GM19452 (cell line): ENCODE data around the gene KRT37.

Source experiments
- ATAC-seq: cut with Tn5 transposase; IDR thresholded peaks from one replicate; pipeline ENCODE4 v1.9.1; 2021; ENCODE audit not compliant: unreplicated experiment

KRT37 gene

DNA sequence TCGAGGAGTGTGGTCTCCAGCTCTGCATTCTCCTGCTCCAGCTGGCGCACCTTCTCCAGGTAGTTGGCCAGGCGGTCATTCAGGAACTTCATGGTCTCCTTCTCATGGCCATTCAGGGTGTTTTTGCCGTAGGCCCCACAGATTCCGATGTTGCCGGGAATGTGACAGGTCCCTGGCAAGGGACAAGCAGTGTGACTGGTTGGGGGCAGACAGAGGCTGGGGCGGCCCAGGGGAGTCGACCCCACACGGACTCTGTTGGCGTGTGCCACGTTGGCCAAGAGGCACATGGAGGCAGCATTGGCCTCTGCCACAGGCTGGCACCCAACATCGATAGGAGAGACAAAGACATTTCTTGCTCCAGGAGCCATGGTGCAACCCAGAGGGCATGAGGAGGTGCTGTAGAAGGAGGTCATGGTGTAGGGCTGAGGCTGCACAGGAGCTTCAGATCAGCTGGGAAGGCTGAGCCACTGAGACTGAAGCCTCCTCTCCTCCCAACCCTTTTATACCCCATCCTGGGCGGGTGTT, at the start of gene KRT37:
KRT37 (minus strand) TSS at position 475 of the 525 bp plus-strand sequence; CDS start at position 413, 62 bp downstream.
- no peak for ATAC-seq

DNA sequence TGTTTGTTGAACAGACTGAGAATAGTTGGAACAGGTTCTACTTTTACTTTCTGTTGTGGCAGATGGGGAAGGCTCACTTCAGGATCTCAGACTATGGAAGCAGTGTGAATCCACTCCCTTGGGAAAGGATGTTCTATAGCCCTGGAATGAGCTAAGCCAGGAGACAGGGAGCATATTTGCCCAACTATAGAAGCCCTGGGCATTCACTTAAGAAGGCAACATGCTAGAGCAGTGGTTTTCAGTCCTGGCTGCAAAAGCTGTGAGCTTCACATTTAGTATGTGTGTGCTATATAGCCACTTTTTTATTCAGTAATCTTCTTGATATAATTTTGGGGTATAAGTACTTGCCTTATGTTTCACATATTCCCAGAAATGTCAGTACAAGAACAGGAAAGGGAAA, 44.0 kb upstream of the KRT37 start:
- ATAC-seq = no peak

- ATAC-seq = no peak
Observed at GRCh38 chr17:41467561-41467960, 43.2 kb upstream of the KRT37 start.

DNA sequence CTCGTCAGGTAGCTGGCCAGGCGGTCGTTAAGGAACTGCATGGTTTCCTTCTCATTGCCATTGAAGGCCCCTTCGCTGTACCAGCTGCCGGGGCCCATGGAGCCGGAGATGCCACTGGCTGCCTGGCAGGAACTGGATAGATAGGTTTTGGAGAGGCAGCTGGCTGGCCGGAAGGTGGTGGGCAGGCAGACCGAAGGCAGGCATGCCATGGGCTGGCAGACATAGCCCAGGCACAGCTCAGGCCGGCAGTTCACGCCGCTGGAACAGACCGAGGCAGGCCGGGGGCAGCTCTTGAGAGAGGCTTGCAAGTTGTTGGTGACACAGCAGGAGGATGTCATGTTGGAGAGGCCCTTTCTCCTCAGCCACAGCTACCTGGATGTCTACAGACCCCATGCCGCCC, 42.6 kb upstream of the KRT37 start, which contains the start of gene KRT32:
KRT32 (minus strand) TSS at position 399 of the 400 bp plus-strand sequence; CDS start at position 338, 61 bp downstream.
- no peak for ATAC-seq

DNA sequence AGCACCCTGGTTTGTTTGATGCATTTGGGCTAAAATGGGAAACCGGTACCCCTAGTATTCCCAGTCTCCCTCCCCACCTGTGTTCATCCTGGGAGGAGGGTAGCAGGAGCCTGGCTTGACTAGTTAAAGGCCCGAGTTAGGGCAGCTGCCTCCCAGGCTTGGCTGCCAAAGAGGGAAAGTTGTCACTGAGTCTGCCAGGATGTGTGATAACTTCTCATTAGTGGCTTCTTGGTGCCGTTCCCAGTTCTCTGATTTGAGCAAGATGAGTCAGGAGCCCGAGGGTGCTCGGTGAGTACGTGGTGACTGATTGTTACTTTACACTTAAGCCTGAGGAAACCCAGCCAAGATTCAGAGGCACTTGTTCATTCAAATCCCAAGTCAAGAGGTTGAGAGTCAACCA, 40.3 kb upstream of the KRT37 start:
- ATAC-seq = no peak

- no peak for ATAC-seq
Observed at GRCh38 chr17:41464173-41464572, 39.8 kb upstream of the KRT37 start.

- ATAC-seq = no peak
Observed at GRCh38 chr17:41463746-41464145, 39.4 kb upstream of the KRT37 start.

DNA sequence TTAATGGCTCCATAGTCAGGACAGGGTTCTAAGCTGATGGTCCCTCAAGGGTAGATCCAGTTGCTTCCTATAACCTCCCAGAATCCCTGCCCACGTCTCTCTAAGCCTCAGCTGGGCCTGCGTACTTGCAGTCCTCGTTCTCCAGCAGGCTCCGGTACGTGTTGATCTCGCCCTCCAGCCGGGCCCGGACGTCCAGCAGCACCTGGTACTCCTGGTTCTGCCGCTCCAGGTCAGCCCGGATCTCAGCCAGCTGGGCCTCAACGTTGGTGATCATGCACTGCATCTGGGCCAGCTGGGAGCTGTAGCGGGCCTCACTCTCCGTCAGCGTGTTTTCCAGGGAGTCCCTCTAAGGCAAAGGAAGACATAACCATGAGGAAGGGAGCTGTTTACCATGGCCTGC, 38.3 kb upstream of the KRT37 start:
- ATAC-seq = no peak

DNA sequence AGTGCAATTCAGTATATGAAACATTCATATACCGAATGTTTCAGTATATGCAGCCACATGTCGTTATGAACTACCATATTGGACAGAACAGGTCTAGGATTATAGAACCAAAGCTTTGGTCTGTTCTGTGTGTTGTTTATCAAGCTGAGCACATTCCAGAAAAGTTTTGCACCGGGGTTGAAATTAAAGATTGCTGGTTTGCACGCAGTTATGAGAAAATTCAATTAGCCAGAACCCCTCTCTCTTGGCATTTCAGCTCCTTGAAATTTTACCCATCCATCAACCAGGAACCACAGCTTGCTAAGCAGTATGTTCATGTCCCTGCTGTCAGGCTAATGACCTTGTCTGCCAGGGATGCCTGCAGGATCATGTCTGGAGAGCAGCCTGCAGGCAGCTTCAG, 33.3 kb upstream of the KRT37 start:
- ATAC-seq = no peak

DNA sequence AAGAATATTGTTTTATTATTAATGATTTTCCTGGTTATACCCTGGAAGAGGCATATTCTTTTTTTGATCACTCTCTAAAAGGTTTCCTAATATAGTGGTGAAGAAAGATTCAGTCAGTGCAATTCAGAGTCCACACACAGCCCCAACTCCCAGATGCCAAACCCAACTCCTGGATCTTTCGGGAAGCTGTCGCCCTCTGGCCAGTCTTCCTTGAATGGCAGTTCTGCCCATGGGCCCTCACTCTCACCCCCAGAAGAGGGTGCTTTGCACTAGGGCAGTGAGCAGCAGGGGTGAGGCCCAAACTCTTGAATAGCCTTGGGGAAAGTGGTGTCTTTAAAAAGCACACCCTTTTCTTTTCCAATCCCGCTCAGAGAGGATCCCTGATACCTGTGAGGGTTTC, 31.8 kb upstream of the KRT37 start:
- no peak for ATAC-seq

- no peak for ATAC-seq
Observed at GRCh38 chr17:41455236-41455635, 30.9 kb upstream of the KRT37 start.

- ATAC-seq = no peak
Observed at GRCh38 chr17:41453066-41453465, 28.7 kb upstream of the KRT37 start.

DNA sequence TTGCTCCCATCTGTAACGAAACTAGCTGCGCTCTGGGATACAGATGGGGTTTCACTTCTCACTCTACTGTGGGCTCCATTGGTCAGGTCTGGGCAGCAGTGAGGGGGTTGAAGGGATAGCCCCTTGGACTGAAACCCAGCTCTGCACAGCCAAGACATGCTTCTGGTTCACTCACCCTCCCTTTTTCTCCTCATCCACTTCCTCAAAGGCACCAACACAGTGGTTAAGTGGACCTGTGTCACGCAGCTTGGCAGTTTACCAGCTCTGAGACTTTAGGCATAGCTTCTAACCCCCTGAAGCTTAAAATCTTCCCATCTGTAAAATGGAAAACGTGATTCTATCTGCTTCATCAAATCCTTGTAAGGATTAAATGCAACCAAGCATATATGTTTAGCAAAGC, 27.9 kb upstream of the KRT37 start:
- ATAC-seq = no peak

GRCh38 chr17:41451154-41451728, 26.9 kb upstream of the KRT37 start:
- ATAC-seq = no peak

GRCh38 chr17:41449008-41449407, 24.6 kb upstream of the KRT37 start:
- ATAC-seq = no peak

GRCh38 chr17:41448506-41448905, 24.1 kb upstream of the KRT37 start:
- ATAC-seq = no peak

GRCh38 chr17:41446806-41447205, 22.4 kb upstream of the KRT37 start:
- ATAC-seq = no peak

DNA sequence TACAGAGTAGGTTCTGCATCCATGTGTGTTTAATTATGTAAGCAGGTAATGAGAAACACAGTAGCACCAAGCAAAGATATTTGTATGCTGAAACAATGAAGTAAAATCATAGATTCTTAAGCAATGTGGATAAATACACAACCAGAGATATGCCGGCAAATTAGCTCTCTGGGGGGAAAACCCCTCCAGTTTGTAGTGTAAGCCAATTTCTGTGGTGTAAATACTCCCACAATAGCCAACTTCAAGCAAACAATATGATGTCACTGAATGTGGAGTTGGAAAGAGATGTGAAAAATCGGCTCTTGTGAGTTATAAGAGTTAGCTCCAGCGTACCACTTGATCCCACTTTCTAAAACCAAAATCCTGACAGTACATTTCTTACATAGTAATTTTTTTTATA, 20.3 kb upstream of the KRT37 start:
- ATAC-seq = no peak

DNA sequence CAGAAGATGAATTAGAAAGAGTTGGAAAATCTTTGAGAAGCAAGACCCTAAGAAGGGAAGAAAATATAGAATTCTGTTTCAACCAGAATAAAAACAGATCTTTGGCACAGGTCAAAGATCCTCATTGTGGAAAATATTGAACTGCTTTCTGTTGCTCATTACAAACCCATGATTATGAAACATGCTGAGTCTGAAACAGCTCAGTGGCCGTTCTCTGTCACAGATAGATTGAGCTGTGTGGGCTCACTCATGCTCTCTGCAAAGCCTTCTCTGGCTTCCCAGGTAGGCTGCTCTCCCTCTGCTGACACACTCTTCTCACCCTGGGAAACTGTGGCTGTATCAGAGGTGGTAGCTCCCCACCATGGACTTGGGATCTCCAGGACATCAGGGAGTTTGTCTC, 19.8 kb upstream of the KRT37 start:
- ATAC-seq = no peak

- no peak for ATAC-seq
Observed at GRCh38 chr17:41442739-41443138, 18.4 kb upstream of the KRT37 start.

DNA sequence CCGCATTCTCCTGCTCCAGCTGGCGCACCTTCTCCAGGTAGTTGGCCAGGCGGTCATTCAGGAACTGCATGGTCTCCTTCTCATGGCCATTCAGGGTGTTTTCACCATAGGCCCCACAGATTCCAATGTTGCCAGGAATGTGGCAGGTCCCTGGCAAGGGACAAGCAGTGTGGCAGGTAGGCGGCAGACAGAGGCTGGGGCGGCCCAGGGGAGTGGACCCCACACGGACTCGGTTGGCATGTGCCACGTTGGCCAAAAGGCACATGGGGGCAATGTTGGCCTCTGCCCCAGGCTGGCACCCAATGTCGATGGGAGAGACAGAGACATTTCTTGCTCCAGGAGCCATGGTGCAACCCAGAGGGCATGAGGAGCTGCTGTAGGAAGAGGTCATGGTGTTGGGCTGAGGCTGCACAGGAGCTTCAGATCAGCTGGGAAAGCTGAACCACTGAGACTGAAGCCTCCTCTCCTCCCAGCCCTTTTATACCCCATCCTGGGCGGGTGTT, 16.2 kb upstream of the KRT37 start, which contains the start of gene KRT38:
KRT38 (minus strand) TSS at position 453 of the 503 bp plus-strand sequence; CDS start at position 391, 62 bp downstream.
- no peak for ATAC-seq

- ATAC-seq = no peak
Observed at GRCh38 chr17:41439375-41439774, 15.0 kb upstream of the KRT37 start.

- no peak for ATAC-seq
Observed at GRCh38 chr17:41437769-41438168, 13.4 kb upstream of the KRT37 start.
